Stimulated activated CD8-positive, alpha-beta memory T cell treated with anti-CD3 and anti-CD28 coated beads, Interleukin-7, amount 100 ng/mL, for 48 hours (primary cell): ENCODE measurements around the gene MACROH2A2.

Experiments
- DNase-seq, 2 donors: peaks; one replicate each; pipeline ENCODE4 v3.0.0-alpha.2; 2020; ENCODE audit warnings: low read depth in 1 of 2; ENCODE audit errors: extremely low read depth in 1 of 2

MACROH2A2 gene

GRCh38 chr10:70125918-70126552, 73.4 kb downstream of the MACROH2A2 start:
- DNase-seq: no peak

GRCh38 chr10:70126700-70127395, 74.2 kb downstream of the MACROH2A2 start:
- DNase-seq: no peak

- DNase-seq: no peak
Measured at GRCh38 chr10:70130878-70131559, 78.4 kb downstream of the MACROH2A2 start.

- no peak for DNase-seq
Measured at GRCh38 chr10:70131560-70131937, 78.9 kb downstream of the MACROH2A2 start.

- DNase-seq: peak; percentile 6 to 17
Measured at GRCh38 chr10:70132098-70133029, 79.7 kb downstream of the MACROH2A2 start, which contains the start of gene AIFM2. Gene AIFM2 (minus strand): TSS chr10:70132825. CDS start chr10:70124084, 8,741 bp downstream.

GRCh38 chr10:70135046-70135445, 82.4 kb downstream of the MACROH2A2 start:
- no peak for DNase-seq

- no peak for DNase-seq
Measured at GRCh38 chr10:70135684-70136083, 83.0 kb downstream of the MACROH2A2 start.

GRCh38 chr10:70137135-70137534, 84.5 kb downstream of the MACROH2A2 start:
- no peak for DNase-seq

GRCh38 chr10:70137927-70138883, 85.6 kb downstream of the MACROH2A2 start:
- no peak for DNase-seq

- no peak for DNase-seq
Measured at GRCh38 chr10:70139151-70139996, 86.7 kb downstream of the MACROH2A2 start.

GRCh38 chr10:70139997-70140250, 87.3 kb downstream of the MACROH2A2 start:
- DNase-seq: no peak

- DNase-seq: no peak
Measured at GRCh38 chr10:70140297-70140696, 87.7 kb downstream of the MACROH2A2 start.

- no peak for DNase-seq
Measured at GRCh38 chr10:70142555-70142954, 89.9 kb downstream of the MACROH2A2 start.

- DNase-seq: no peak
Measured at GRCh38 chr10:70144372-70145110, 91.9 kb downstream of the MACROH2A2 start.

GRCh38 chr10:70145166-70145665, 92.6 kb downstream of the MACROH2A2 start:
- DNase-seq: no peak

GRCh38 chr10:70145666-70146488, 93.2 kb downstream of the MACROH2A2 start:
- peak; percentile 39 to 49 for DNase-seq

- peak; percentile 79 to 95 for DNase-seq
Measured at GRCh38 chr10:70146489-70147258, 94.0 kb downstream of the MACROH2A2 start, which contains the start of gene TYSND1. Gene TYSND1 (minus strand): TSS chr10:70146700. CDS start chr10:70146586, 114 bp downstream.
